KMS-11 (cell line): ENCODE results near the gene SUDS3.

Experiments
- H2AFZ ChIP-seq: fragments of 200-600 bp; sonication (generic); 2 replicates; pipeline ENCODE4 v1.6.1; 2016; ENCODE audit warnings: antibody characterized with exemption, mixed run types, low read depth
- H3K27ac ChIP-seq: fragments of 200-600 bp; sonication (generic); 2 replicates; pipeline ENCODE4 v1.6.1; 2016; ENCODE audit warnings: mild to moderate bottlenecking, mixed run types
- H3K27me3 ChIP-seq: fragments of 200-600 bp; sonication (generic); 2 replicates; pipeline ENCODE4 v1.6.1; 2017; ENCODE audit warnings: mild to moderate bottlenecking, low read depth, mixed run types, moderate library complexity; ENCODE audit not compliant: insufficient read depth
- H3K36me3 ChIP-seq: fragments of 200-600 bp; sonication (generic); 2 replicates; pipeline ENCODE4 v1.6.1; 2017; ENCODE audit warnings: mild to moderate bottlenecking, mixed run types; ENCODE audit not compliant: insufficient read depth
- H3K4me1 ChIP-seq: fragments of 200-600 bp; sonication (generic); 2 replicates; pipeline ENCODE4 v1.6.1; 2016; ENCODE audit warnings: mild to moderate bottlenecking, low read depth, mixed run types; ENCODE audit not compliant: poor library complexity, severe bottlenecking
- H3K4me2 ChIP-seq: fragments of 200-600 bp; sonication (generic); 2 replicates; pipeline ENCODE4 v1.7.0; 2016; ENCODE audit warnings: mild to moderate bottlenecking, mixed run types
- H3K4me3 ChIP-seq: fragments of 200-600 bp; sonication (generic); IDR thresholded peaks from 2 replicates; pipeline ENCODE4 v1.6.1; 2017; ENCODE audit warnings: low read depth, low read length, mixed read lengths; ENCODE audit not compliant: insufficient read depth
- H3K79me2 ChIP-seq: fragments of 200-600 bp; sonication (generic); 2 replicates; pipeline ENCODE4 v1.6.1; 2016; ENCODE audit warnings: low read depth, mixed run types; ENCODE audit not compliant: insufficient read depth
- H3K9ac ChIP-seq: fragments of 200-600 bp; sonication (generic); 2 replicates; pipeline ENCODE4 v1.6.1; 2016; ENCODE audit warnings: mild to moderate bottlenecking, mixed run types
- H4K20me1 ChIP-seq: fragments of 200-600 bp; sonication (generic); 2 replicates; pipeline ENCODE4 v1.6.1; 2016; ENCODE audit warnings: mild to moderate bottlenecking, mixed run types; ENCODE audit not compliant: insufficient read depth
- TF ChIP-seq, protein P1 (sequence below): fragments of 200-600 bp; sonication (generic); conservative IDR thresholded peaks from 2 replicates; pipeline ENCODE4 v1.6.1; 2017; ENCODE audit warnings: low read depth, mild to moderate bottlenecking, antibody characterized with exemption, low read length, moderate library complexity, mixed read lengths

SUDS3 gene

DNA sequence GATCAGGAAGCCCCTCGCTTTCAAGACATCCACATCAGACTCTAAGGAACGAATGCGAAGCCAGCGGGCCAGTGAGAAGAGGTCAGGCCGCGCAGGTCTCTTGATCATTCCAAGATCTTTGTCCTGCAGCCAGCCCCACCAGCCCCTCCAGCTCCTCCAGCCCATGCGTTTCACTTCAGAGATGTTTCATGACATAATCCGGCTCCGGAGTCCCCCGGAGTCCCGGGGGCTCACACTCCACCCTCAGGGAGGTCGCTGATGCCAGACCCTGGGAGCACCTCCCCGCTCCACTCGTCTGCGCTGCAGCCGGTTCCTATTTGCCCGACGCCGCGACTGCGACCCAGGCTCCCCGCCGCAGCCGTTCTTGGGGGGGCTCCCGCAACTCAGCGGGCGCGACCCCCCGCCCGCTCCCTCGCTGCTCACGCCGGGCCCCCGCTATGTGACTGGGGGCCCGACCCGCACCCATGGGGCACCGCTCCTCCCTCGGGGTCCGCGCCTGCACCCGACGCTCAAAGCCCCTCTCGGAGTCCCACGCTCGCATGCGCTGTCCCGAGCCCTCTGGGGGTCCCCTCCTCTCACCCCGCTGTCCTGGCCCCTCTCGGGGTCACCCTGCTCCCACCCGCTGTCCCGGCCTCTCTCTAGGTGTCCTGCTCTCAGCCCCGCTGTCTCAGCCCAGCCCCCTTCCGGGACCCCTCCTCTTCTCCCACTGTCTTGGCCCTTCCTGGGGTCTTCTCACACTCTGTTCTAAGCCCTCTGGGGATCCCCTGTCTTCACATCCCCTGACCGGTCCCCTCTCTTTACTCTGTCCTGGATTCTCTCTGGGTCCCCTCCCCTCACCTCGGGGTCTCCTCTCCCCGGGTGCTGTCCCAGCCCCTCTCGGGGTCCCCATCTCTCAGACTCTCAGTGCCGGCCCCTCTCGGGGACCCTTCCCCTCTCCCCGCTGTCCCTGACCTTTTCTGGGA, 4.8 kb upstream of the SUDS3 start:
- Histone ChIP-seq H4K20me1 (no peaks in the 10 kb centered on the region), H3K4me3 (no peak overlapping the region), H3K36me3 (no peaks in the 10 kb centered on the region), H3K79me2 (no peaks in the 10 kb centered on the region), H3K4me1 (peaks cover 7% of the 10 kb centered on the region), H3K4me2 (peak overlapping the region; percentile 36; the same call in 1 of the 2 replicates), H2AFZ (no peak overlapping the region), H3K27ac (no peak overlapping the region), H3K27me3 (no peaks in the 10 kb centered on the region), H3K9ac (peak overlapping the region; percentile 32; the same call in 1 of the 2 replicates)
- TF ChIP-seq, protein P1, sequence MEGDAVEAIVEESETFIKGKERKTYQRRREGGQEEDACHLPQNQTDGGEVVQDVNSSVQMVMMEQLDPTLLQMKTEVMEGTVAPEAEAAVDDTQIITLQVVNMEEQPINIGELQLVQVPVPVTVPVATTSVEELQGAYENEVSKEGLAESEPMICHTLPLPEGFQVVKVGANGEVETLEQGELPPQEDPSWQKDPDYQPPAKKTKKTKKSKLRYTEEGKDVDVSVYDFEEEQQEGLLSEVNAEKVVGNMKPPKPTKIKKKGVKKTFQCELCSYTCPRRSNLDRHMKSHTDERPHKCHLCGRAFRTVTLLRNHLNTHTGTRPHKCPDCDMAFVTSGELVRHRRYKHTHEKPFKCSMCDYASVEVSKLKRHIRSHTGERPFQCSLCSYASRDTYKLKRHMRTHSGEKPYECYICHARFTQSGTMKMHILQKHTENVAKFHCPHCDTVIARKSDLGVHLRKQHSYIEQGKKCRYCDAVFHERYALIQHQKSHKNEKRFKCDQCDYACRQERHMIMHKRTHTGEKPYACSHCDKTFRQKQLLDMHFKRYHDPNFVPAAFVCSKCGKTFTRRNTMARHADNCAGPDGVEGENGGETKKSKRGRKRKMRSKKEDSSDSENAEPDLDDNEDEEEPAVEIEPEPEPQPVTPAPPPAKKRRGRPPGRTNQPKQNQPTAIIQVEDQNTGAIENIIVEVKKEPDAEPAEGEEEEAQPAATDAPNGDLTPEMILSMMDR, result no peak

- Histone ChIP-seq H3K27me3 (no peaks in the 10 kb centered on the region), H3K27ac (peak within 1 kb of the TSS; percentile 60)
These were observed 3.5 kb upstream of the SUDS3 start, which contains the start of gene TAOK3 for GRCh38 chr12:118372541-118373495. Gene TAOK3 (minus strand): TSS chr12:118372907. CDS start chr12:118255567, 117,340 bp downstream.

GRCh38 chr12:118373616-118374015, 2.7 kb upstream of the SUDS3 start:
- peaks cover 10% of the 10 kb centered on the region; the same call in 1 of the 2 replicates for H3K79me2 ChIP-seq
- peak overlapping the region; percentile 51; the same call in 1 of the 2 replicates for H2AFZ ChIP-seq
- H3K27me3 ChIP-seq, result no peaks in the 10 kb centered on the region
- no peaks in the 10 kb centered on the region for H3K36me3 ChIP-seq
- H3K4me3 ChIP-seq, result no peak overlapping the region
- H4K20me1 ChIP-seq, result no peaks in the 10 kb centered on the region
- TF ChIP-seq, protein P1, result no peak
- H3K4me1 ChIP-seq, result peaks cover 10% of the 10 kb centered on the region
- H3K4me2 ChIP-seq, result peak overlapping the region; percentile 38
- H3K27ac ChIP-seq, result peak overlapping the region; percentile 60
- peak overlapping the region; percentile 54; the same call in 1 of the 2 replicates for H3K9ac ChIP-seq

More at GRCh38 chr12:118372541-118373495, 3.5 kb upstream of the SUDS3 start, which contains the start of gene TAOK3:
- Histone ChIP-seq H3K36me3 (no peaks in the 10 kb centered on the region), H4K20me1 (no peaks in the 10 kb centered on the region), H3K4me2 (peak within 1 kb of the TSS; percentile 38), H3K4me1 (peaks cover 7% of the 10 kb centered on the region), H2AFZ (peak within 1 kb of the TSS; percentile 67), H3K9ac (peak within 1 kb of the TSS; percentile 54; the same call in 1 of the 2 replicates), H3K4me3 (no peak within 1 kb of the TSS), H3K79me2 (peaks cover 4% of the 10 kb centered on the region; the same call in 1 of the 2 replicates)
- TF ChIP-seq, protein P1, result no peak

DNA sequence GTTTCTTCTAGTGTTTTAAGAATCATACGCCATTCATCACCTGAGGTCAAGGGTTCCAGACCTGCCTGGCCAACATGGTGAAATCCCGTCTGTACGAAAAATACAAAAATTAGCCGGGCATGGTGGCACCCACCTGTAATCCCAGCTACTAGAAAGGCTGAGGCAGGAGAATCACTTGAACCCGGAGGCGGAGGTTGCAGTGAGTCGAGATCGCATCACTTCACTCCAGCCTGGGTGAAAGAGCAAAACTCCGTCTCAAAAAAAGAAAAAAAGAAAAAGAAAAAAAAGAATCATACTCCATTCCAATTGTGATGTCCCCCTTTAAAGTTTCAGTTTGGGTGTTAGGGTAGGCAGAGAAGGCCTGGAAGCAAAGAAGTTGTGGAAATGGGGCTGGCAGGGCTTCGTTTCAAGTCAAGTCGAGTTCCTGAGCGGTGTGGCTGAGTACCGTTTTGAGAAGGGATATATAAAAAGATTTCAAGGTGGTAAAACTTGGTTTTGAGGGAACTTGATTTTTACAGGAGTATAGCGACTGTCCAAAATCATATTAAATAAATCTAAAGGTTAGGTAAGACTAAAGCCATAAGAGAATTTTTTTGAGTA, 2.1 kb upstream of the SUDS3 start:
- Histone ChIP-seq H3K4me3 (no peak overlapping the region), H3K9ac (no peak overlapping the region), H3K4me1 (peaks cover 10% of the 10 kb centered on the region), H3K79me2 (peaks cover 10% of the 10 kb centered on the region; the same call in 1 of the 2 replicates), H3K36me3 (no peaks in the 10 kb centered on the region), H3K27me3 (no peaks in the 10 kb centered on the region), H4K20me1 (no peaks in the 10 kb centered on the region), H3K4me2 (no peak overlapping the region), H3K27ac (no peak overlapping the region), H2AFZ (no peak overlapping the region)
- TF ChIP-seq, protein P1, result no peak
